Activated CD4-positive, CD25-positive, alpha-beta regulatory T cell treated with anti-CD3 and anti-CD28 coated beads, Interleukin-2, amount 50 U/mL, for 24 hours (primary cell): ENCODE measurements around the gene ACKR2.
A peak's percentile ranks its signal among the peaks of the same experiment; 100 is the strongest.

Experiments used
- ATAC-seq, 2 donors: fragments of 150-1000 bp; cut with Tn5 transposase; one replicate each; pipeline ENCODE4 v1.10.0; 2021; ENCODE audit warnings: mild to moderate bottlenecking in 1 of 2, moderate library complexity in 1 of 2

The ACKR2 gene

DNA sequence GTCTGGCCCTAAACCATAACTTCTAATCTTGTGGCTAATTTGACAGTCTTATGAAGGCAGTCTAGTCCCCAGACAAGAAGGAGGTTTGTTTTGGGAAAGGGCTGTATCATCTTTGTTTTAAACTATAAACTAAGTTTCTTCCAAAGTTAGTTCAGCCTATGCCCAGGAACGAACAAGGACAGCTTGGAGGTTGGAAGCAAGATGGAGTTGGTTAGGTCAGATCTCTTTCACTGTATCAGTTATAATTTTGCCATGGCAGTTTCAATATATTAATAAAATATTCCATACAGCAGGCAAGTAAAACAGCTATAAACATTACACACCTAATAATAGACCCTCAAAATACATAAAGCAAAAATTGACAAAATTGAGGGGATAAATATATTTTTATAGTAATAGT lies 83.6 kb downstream of the ACKR2 start:
- no peak for ATAC-seq

GRCh38 chr3:42894698-42895579 lies 85.7 kb downstream of the ACKR2 start:
- ATAC-seq: no peak

DNA sequence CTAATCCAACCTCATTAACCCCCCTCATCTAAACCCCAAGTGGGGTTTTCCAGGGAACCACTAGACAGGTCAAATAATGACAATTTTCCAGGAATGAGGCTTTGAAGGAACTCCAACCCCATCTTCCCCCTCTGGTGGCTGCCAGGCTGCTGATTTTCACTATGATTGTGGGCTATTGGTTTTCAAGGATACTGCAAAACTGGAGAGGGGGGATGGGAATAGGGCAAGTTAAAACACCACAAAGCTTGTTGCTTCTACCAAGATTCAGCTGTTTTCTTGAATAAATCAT lies 86.3 kb downstream of the ACKR2 start:
- no peak for ATAC-seq

- no peak for ATAC-seq
Measured at GRCh38 chr3:42898896-42899675, 89.8 kb downstream of the ACKR2 start.

- peak in 1 of 2 donors; percentile 13 for ATAC-seq
Measured at GRCh38 chr3:42900226-42901072, 91.2 kb downstream of the ACKR2 start.

GRCh38 chr3:42901073-42901415 lies 91.8 kb downstream of the ACKR2 start:
- peak in 1 of 2 donors; percentile 20 for ATAC-seq

DNA sequence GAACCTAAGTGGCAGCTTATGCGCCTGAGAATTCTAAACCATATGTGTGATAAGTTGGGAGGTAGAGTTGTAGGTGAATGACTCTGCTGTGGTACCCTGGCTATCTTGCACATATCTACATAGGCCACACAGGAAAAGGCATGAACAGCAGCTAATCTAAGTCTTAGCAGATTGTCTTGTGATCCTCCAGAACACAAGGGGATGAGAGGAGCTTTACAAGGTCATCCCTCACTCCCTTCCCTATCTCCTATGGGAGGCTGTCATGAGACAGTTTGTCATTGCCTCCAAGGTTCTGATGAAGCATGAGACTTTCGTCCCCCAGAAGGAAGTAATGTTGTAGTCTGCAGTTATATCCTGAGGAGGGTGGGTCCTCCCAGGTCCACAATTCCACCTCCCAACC lies 93.0 kb downstream of the ACKR2 start:
- ATAC-seq: no peak

- no peak for ATAC-seq
Measured at GRCh38 chr3:42904076-42904475, 94.8 kb downstream of the ACKR2 start.

GRCh38 chr3:42905740-42906069 lies 96.5 kb downstream of the ACKR2 start:
- ATAC-seq: peak in 1 of 2 donors; percentile 36

DNA sequence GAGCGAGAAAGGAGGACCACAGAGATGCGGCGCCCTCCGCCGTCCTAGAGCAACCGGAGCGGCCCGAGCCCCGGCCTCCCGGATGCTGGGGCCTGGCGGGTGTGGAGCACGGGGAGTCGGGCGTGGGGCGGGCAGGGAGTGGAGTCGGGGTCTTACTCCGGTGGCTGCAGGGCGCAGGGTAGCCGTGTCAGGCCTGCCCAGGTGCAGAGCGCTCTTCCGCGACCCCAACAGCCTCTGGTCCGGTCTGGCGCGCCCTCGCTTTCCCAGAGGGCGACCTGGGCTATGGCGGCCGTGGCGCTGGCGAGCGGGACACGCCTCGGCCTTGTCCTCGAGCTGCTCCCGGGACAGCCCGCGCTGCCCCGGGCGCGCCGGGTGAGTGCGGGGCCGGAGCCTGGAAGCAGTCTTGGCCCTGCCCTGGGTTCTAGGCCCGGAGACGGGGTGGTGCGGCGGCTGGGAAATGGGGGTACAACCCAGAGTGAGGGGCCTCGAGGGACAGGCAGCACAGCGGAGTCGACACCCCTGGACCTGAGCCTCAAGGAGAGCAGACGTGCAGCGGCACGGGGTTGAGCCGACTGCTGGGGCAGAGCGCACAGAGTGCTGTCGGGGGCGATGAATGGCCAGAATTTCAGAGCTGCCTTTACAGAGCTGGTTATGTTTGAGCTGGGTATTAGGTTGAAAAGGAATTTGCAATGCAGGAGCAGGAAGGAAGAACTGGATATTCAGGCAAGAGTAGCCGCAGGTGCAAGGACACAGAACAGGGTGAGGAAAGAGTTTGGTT lies 97.0 kb downstream of the ACKR2 start, which contains the start of gene ZNF662:
Gene ZNF662, plus strand, starts transcription at position 73 of the 778 bp plus-strand sequence. CDS start 1,973 bp downstream, outside the sequence.
- ATAC-seq: peak; percentile 49 to 75

DNA sequence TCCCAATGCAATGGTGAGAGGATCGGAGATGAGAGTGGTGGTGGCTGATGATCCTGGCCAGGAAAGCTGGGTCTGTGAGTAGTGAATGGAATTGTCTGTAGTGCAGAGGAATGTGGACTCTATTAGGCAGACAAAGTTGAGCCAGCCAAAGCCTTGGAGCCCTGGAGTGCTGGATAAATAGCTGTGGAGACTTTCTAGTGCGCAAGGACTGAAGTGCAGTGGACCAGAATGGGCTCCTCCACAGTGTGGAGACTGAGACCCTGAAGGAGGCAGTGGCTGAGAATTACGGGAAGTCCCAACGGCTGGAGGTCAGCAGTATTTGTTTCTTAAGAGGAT lies 97.6 kb downstream of the ACKR2 start:
- no peak for ATAC-seq

DNA sequence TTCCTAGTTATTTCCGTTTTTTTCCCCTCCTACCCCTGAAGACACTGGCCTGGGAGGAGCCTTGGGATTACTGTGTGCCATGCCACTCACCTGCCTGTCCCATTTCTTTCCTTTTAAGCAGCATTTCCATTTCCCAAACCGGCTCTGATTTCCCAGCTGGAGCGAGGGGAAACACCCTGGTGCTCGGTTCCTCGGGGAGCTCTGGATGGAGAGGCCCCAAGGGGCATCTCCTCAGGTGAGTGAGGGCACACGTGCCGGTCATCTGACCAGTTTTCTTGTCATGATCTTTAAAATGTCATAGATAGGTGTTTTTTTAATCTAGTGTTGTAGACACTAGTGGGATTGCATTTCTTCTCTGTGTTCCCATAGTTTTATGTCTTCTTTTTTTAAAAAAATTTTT lies 99.4 kb downstream of the ACKR2 start:
- ATAC-seq: no peak

GRCh38 chr3:42911551-42911950 lies 102.3 kb downstream of the ACKR2 start:
- ATAC-seq: no peak

- no peak for ATAC-seq
Measured at GRCh38 chr3:42914771-42915515, 105.7 kb downstream of the ACKR2 start.
